CD4-positive, alpha-beta T cell (primary cell): ENCODE measurements around the gene C1R. TPM values are rescaled to one million over a fixed set of nuclear protein-coding genes. Genes with fewer than 3 reads are reported as not detected.

Experiments used
- ATAC-seq: fragments of 200-7000 bp; cut with Tn5 transposase; one replicate; pipeline ENCODE4 v1.10.0; 2022; ENCODE audit warnings: mild to moderate bottlenecking; ENCODE audit not compliant: poor library complexity
- CTCF ChIA-PET: fragments of 350-600 bp; sonication (Branson Sonifier 250); formaldehyde crosslinking; loops from one replicate; lab custom pipeline; 2021; ENCODE audit warnings: antibody characterized with exemption, inconsistent platforms; lab: Charles Lee
- POLR2A ChIA-PET: fragments of 350-600 bp; sonication (Branson Sonifier 250); formaldehyde crosslinking; loops from one replicate; lab custom pipeline; 2021; ENCODE audit warnings: antibody characterized with exemption, inconsistent platforms; lab: Charles Lee
- DNase-seq, 14 experiments: peaks; one replicate each; pipeline ENCODE4 v3.0.0-alpha.2; 2013 to 2020; ENCODE audit warnings: mixed read lengths in 2 of 14
- H3K27ac ChIP-seq, 2 donors: one replicate each; pipeline versions ENCODE4 v1.5.1 to v1.7.0; 2013; ENCODE audit warnings: low read length in 2 of 2, low read depth in 1 of 2, mild to moderate bottlenecking in 1 of 2
- H3K27me3 ChIP-seq, 2 experiments: 1 replicate in 1 of 2; 2 replicates in 1 of 2; pipeline versions ENCODE4 v1.6.1 to v1.7.0; 2013; ENCODE audit warnings: low read length in 2 of 2, control low read depth in 1 of 2, mild to moderate bottlenecking in 1 of 2, moderate library complexity in 1 of 2; ENCODE audit not compliant: insufficient read depth in 2 of 2, control insufficient read depth in 1 of 2
- H3K36me3 ChIP-seq: one replicate; pipeline ENCODE4 v1.6.1; 2013; ENCODE audit warnings: low read length, control low read depth; ENCODE audit not compliant: insufficient read depth
- H3K4me1 ChIP-seq: one replicate; pipeline ENCODE4 v1.6.1; 2013; ENCODE audit warnings: low read length, control low read depth; ENCODE audit not compliant: insufficient read depth
- H3K4me3 ChIP-seq: one replicate; pipeline ENCODE4 v1.5.1; 2013; ENCODE audit warnings: mild to moderate bottlenecking, low read length, moderate library complexity
- H3K9me3 ChIP-seq, 2 experiments: 1 replicate in 1 of 2; 2 replicates in 1 of 2; pipeline versions ENCODE4 v1.6.1 to v1.7.0; 2013; ENCODE audit warnings: low read length in 2 of 2, mild to moderate bottlenecking in 2 of 2, control low read depth in 1 of 2, moderate library complexity in 1 of 2; ENCODE audit not compliant: control insufficient read depth in 1 of 2, insufficient read depth in 1 of 2
- H3K27ac Mint-ChIP-seq: one replicate; pipeline ENCODE4 v1.8.0; 2020; ENCODE audit warnings: mixed read lengths
- H3K27me3 Mint-ChIP-seq: one replicate; pipeline ENCODE4 v1.8.0; 2021; ENCODE audit warnings: mixed read lengths
- H3K36me3 Mint-ChIP-seq: one replicate; pipeline ENCODE4 v1.8.0; 2021; ENCODE audit warnings: low read depth, mixed read lengths
- H3K4me1 Mint-ChIP-seq: one replicate; pipeline ENCODE4 v1.8.0; 2021; ENCODE audit warnings: low read depth, mixed read lengths
- H3K4me3 Mint-ChIP-seq: one replicate; pipeline ENCODE4 v1.8.0; 2020; ENCODE audit warnings: mild to moderate bottlenecking, mixed read lengths
- H3K9me3 Mint-ChIP-seq: one replicate; pipeline ENCODE4 v1.8.0; 2020; ENCODE audit warnings: mixed read lengths
- CTCF ChIP-seq: fragments of 200-600 bp; IDR thresholded peaks from one replicate; pipeline ENCODE4 v1.8.0; 2022; ENCODE audit warnings: antibody characterized with exemption, mild to moderate bottlenecking
- intact Hi-C, 2 experiments: fragments of 100-400 bp; cut with DNase I in 1 of 2; cut with micrococcal nuclease in 1 of 2; formaldehyde crosslinking; loops; one replicate each; pipeline versions ENCODE4 v1.15.1 to v1.9.0; 2023 to 2025; cut with DNase I, micrococcal nuclease
- total RNA-seq, 174 experiments: library from RNA in 2 of 174; stranded (reverse) in 2 of 174; gene quantifications; one replicate each; pipeline ENCODE4 v1.2.3 and lab custom pipeline; 2021 to 2026

Gene C1R
- total RNA-seq, 2 experiments from 2014 or later, result 3.1 to 4.0 TPM

GRCh38 chr12:7127916-7128626, 35.8 kb upstream of the C1R start:
- Mint-ChIP-seq H3K36me3 (peaks cover 16% of the 10 kb centered on the region), H3K9me3 (no peaks in the 10 kb centered on the region), H3K4me1 (peaks cover 47% of the 10 kb centered on the region), H3K27me3 (no peaks in the 10 kb centered on the region), H3K27ac (peak overlapping the region; percentile 20), H3K4me3 (peak overlapping the region; percentile 91)
- Histone ChIP-seq H3K4me3 (no peak overlapping the region), H3K36me3 (peaks cover 1% of the 10 kb centered on the region), H3K9me3 (no peaks in the 10 kb centered on the region), H3K27me3 (no peaks in the 10 kb centered on the region), H3K4me1 (peaks cover 33% of the 10 kb centered on the region), H3K27ac (no peak overlapping the region)
- no peak for ATAC-seq
- CTCF ChIA-PET, result no interaction called here
- POLR2A ChIA-PET, result interaction anchor here (3.8 kb wide), 1 partner anchor 20 kb away, joined by 16 read pairs; the partner anchor contains the start of gene C1RL
- TF ChIP-seq CTCF, result no peak
- intact Hi-C loops, result no loop called here
- DNase-seq, result no peak

GRCh38 chr12:7125632-7126227, 33.5 kb upstream of the C1R start:
- no peak for TF ChIP-seq CTCF
- peaks cover 8% of the 10 kb centered on the region for H3K36me3 Mint-ChIP-seq
- DNase-seq (no peak), ATAC-seq (no peak)
- no peak overlapping the region for H3K27ac Mint-ChIP-seq
- H3K36me3 ChIP-seq, result no peaks in the 10 kb centered on the region
- H3K27me3 ChIP-seq, result no peaks in the 10 kb centered on the region
- H3K4me1 ChIP-seq, result peaks cover 16% of the 10 kb centered on the region
- peaks cover 23% of the 10 kb centered on the region for H3K4me1 Mint-ChIP-seq
- no peaks in the 10 kb centered on the region for H3K27me3 Mint-ChIP-seq
- H3K4me3 Mint-ChIP-seq, result peak overlapping the region; percentile 58
- no peak overlapping the region for H3K27ac ChIP-seq
- ChIA-PET CTCF (interaction anchor here (0.6 to 0.8 kb wide), 2 partner anchors 13 to 16 kb away, joined by 3 read pairs; no protein-coding TSS in a partner anchor), POLR2A (interaction anchor here (1.3 kb wide), 1 partner anchor 253 kb away, joined by 4 read pairs; the partner anchor contains the start of gene SPSB2)
- H3K4me3 ChIP-seq, result no peak overlapping the region
- no peaks in the 10 kb centered on the region for H3K9me3 ChIP-seq
- intact Hi-C loops, result no loop called here
- H3K9me3 Mint-ChIP-seq, result no peaks in the 10 kb centered on the region

DNA sequence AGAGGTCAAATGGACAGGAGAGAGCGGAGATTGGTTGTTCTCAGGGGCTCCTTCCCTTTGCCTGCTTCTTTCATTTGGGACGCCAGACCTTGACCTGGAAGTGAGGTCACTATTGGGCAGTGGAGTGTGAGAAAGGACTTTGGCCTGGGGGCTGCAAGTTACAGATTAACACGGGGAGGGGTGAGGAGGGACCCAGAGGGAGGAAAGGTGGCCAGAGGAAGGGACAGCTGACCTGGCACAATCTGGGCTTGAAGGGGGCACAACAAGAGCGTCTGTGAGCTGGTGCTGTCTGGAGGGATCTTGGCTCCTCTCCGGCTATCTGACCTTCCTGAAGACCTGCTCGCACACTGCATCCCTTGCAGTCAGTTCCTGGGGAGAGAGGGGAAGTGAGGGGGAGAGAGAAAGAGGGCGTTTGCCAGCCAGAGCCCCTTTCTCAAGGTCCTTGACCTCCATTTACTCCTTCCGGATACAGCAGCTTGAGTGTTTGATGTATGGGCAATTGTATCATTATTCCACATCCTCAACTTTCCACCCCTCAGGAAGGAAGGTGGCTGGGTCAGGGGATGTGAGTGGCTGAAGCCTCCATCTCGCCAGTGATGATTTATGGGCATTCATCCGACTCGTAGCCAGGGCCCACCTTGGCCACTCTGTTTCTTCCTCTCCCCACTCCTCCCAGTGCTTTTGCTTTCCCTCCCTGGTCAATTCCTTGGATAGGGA, 31.7 kb upstream of the C1R start:
- no peak for ATAC-seq
- H3K27me3 Mint-ChIP-seq, result no peaks in the 10 kb centered on the region
- no peak for DNase-seq
- Histone ChIP-seq H3K27me3 (no peaks in the 10 kb centered on the region), H3K9me3 (no peaks in the 10 kb centered on the region), H3K4me3 (no peak overlapping the region), H3K36me3 (no peaks in the 10 kb centered on the region), H3K27ac (no peak overlapping the region), H3K4me1 (peaks cover 2% of the 10 kb centered on the region)
- TF ChIP-seq CTCF, result no peak
- H3K9me3 Mint-ChIP-seq, result no peaks in the 10 kb centered on the region
- ChIA-PET CTCF (no interaction called here), POLR2A (no interaction called here)
- peaks cover 12% of the 10 kb centered on the region for H3K4me1 Mint-ChIP-seq
- no peak overlapping the region for H3K4me3 Mint-ChIP-seq
- no peaks in the 10 kb centered on the region for H3K36me3 Mint-ChIP-seq
- no peak overlapping the region for H3K27ac Mint-ChIP-seq
- intact Hi-C loops, result no loop called here
